OCI-LY7 (cell line): ENCODE data around the gene GLO1. TPM values are rescaled to one million over a fixed set of nuclear protein-coding genes. Genes with fewer than 3 reads are reported as not detected.
A peak's percentile ranks its signal among the peaks of the same experiment; 100 is the strongest.

Experiments used
- BruUV-seq: library from RNA; stranded (reverse); fragments of 400-500 nt; replicated peaks from 2 replicates; lab custom pipeline; 2021; lab: Mats Ljungman, UMichigan
- CTCF ChIA-PET: fragments of 300-600 bp; sonication (Branson Sonifier 250); formaldehyde crosslinking; loops from one replicate; lab custom pipeline; 2022; ENCODE audit warnings: antibody characterized with exemption; ENCODE audit not compliant: unreplicated experiment; lab: Charles Lee
- POLR2A ChIA-PET: fragments of 300-600 bp; sonication (Branson Sonifier 250); formaldehyde crosslinking; loops from one replicate; lab custom pipeline; 2022; ENCODE audit warnings: antibody characterized with exemption; lab: Charles Lee
- DNase-seq: peaks from one replicate; pipeline ENCODE4 v3.0.0-alpha.2; 2015; ENCODE audit warnings: low spot score
- H2AFZ ChIP-seq: fragments of 200-600 bp; sonication (generic), shearing (Covaris generic); 2 replicates; pipeline ENCODE4 v1.6.1; 2014; ENCODE audit warnings: mild to moderate bottlenecking, antibody characterized with exemption, low read length, moderate library complexity
- H3K27ac ChIP-seq: fragments of 200-600 bp; sonication (generic); 2 replicates; pipeline ENCODE4 v1.5.1; 2014; ENCODE audit warnings: mixed run types, low read depth, mild to moderate bottlenecking, moderate library complexity, low read length, inconsistent platforms; ENCODE audit not compliant: poor library complexity, severe bottlenecking
- H3K36me3 ChIP-seq: fragments of 200-600 bp; sonication (generic); 2 replicates; pipeline ENCODE4 v1.6.1; 2014; ENCODE audit warnings: mild to moderate bottlenecking, antibody characterized with exemption, low read length, moderate library complexity, mixed read lengths; ENCODE audit not compliant: insufficient read depth
- H3K4me1 ChIP-seq: fragments of 200-600 bp; sonication (generic); 2 replicates; pipeline ENCODE4 v1.5.1; 2014; ENCODE audit warnings: mild to moderate bottlenecking, low read length; ENCODE audit not compliant: insufficient read depth, poor library complexity, severe bottlenecking
- H3K4me2 ChIP-seq: fragments of 200-600 bp; sonication (generic); 2 replicates; pipeline ENCODE4 v1.6.1; 2014; ENCODE audit warnings: mild to moderate bottlenecking, low read length
- H3K4me3 ChIP-seq: fragments of 200-600 bp; sonication (generic); 2 replicates; pipeline ENCODE4 v1.5.1; 2014; ENCODE audit warnings: mild to moderate bottlenecking, low read depth, low read length; ENCODE audit not compliant: poor library complexity, severe bottlenecking
- H3K79me2 ChIP-seq: fragments of 200-600 bp; sonication (generic); 2 replicates; pipeline ENCODE4 v1.6.1; 2016; ENCODE audit warnings: low read depth, mild to moderate bottlenecking, low read length, moderate library complexity, mixed read lengths; ENCODE audit not compliant: insufficient read depth
- H3K9me2 ChIP-seq: fragments of 200-600 bp; sonication (generic); 2 replicates; pipeline ENCODE4 v1.6.1; 2016; ENCODE audit warnings: mild to moderate bottlenecking, low read length, mixed read lengths; ENCODE audit not compliant: insufficient read depth
- H3K9me3 ChIP-seq: fragments of 200-600 bp; sonication (generic); 2 replicates; pipeline ENCODE4 v1.6.1; 2014; ENCODE audit warnings: mild to moderate bottlenecking, mixed run types, low read length, mixed read lengths
- H4K20me1 ChIP-seq: fragments of 200-600 bp; sonication (generic); 2 replicates; pipeline ENCODE4 v1.6.1; 2014; ENCODE audit warnings: mild to moderate bottlenecking, antibody characterized with exemption, low read length, moderate library complexity, mixed read lengths; ENCODE audit not compliant: insufficient read depth
- CTCF ChIP-seq: fragments of 200-600 bp; sonication (generic); conservative IDR thresholded peaks from 2 replicates; pipeline ENCODE4 v1.5.1; 2014; ENCODE audit warnings: mild to moderate bottlenecking, antibody characterized with exemption, low read length, moderate library complexity, mixed read lengths
- EZH2phosphoT487 ChIP-seq: fragments of 200-600 bp; sonication (generic); IDR thresholded peaks from 2 replicates; pipeline ENCODE4 v1.6.1; 2018; ENCODE audit warnings: low read depth, borderline replicate concordance, mild to moderate bottlenecking, mixed run types, antibody characterized with exemption, low read length, moderate library complexity, mixed read lengths
- intact Hi-C: fragments of 100-400 bp; cut with micrococcal nuclease; formaldehyde crosslinking; loops from one replicate; pipeline ENCODE4 v1.10.0; 2022; ENCODE audit not compliant: unreplicated experiment
- total RNA-seq, 2 experiments: library from RNA; depleted of rRNA in 1 of 2; stranded (reverse); fragments of >200 nt in 1 of 2; shearing (Covaris generic) in 1 of 2; gene quantifications; 2 replicates each; pipeline ENCODE4 v1.2.3, GENCODE V29; 2014 to 2022

Gene GLO1
- total RNA-seq, 2 experiments from 2014 or later, result 92.2 to 93.2 TPM

- peaks cover 5% of the 10 kb centered on the region; the same call in 1 of the 2 replicates for H3K79me2 ChIP-seq
- no peaks in the 10 kb centered on the region for H3K9me2 ChIP-seq
- no peaks in the 10 kb centered on the region for H3K9me3 ChIP-seq
- no peak overlapping the region for H3K4me3 ChIP-seq
- ChIA-PET CTCF (no interaction called here), POLR2A (interaction anchor here (0.7 kb wide), 1 partner anchor 12 kb away, joined by 3 read pairs; no protein-coding TSS in a partner anchor)
- no peaks in the 10 kb centered on the region for H3K36me3 ChIP-seq
- TF ChIP-seq EZH2phosphoT487 (no peak), CTCF (no peak)
- no peak for DNase-seq
- no peak overlapping the region for H3K27ac ChIP-seq
- peaks cover 8% of the 10 kb centered on the region for H3K4me1 ChIP-seq
- no peaks in the 10 kb centered on the region for H4K20me1 ChIP-seq
- BruUV-seq, result no TSS peak
- no peak overlapping the region for H3K4me2 ChIP-seq
- no peak overlapping the region for H2AFZ ChIP-seq
- intact Hi-C loops, result no loop called here
Measured at GRCh38 chr6:38644951-38645350, 58.0 kb downstream of the GLO1 start.

- ChIA-PET CTCF (no interaction called here), POLR2A (interaction anchor here (1.1 to 1.3 kb wide), 2 partner anchors 23 to 40 kb away, joined by 3 to 4 read pairs; no protein-coding TSS in a partner anchor)
- no peaks in the 10 kb centered on the region for H3K9me2 ChIP-seq
- no peak for DNase-seq
- peaks cover 18% of the 10 kb centered on the region for H3K4me1 ChIP-seq
- no peaks in the 10 kb centered on the region for H3K36me3 ChIP-seq
- H3K4me3 ChIP-seq, result peak overlapping the region; percentile 96
- H3K27ac ChIP-seq, result peak overlapping the region; percentile 53
- peak overlapping the region; percentile 95 for H3K4me2 ChIP-seq
- TF ChIP-seq CTCF (no peak), EZH2phosphoT487 (no peak)
- H4K20me1 ChIP-seq, result no peaks in the 10 kb centered on the region
- peaks cover 5% of the 10 kb centered on the region; the same call in 1 of the 2 replicates for H3K79me2 ChIP-seq
- H3K9me3 ChIP-seq, result no peaks in the 10 kb centered on the region
- intact Hi-C loops, result no loop called here
- H2AFZ ChIP-seq, result peak overlapping the region; percentile 92
- no TSS peak for BruUV-seq
Measured at GRCh38 chr6:38640216-38640909, 62.6 kb downstream of the GLO1 start.
